ENCODE results near the gene KIAA1549. TPM values are rescaled to one million over a fixed set of nuclear protein-coding genes. Genes with fewer than 3 reads are reported as not detected.

KIAA1549 gene
- total RNA-seq, 1 donor from 2014 or later = 24.4 TPM

- no peak overlapping the region for H3K27ac Mint-ChIP-seq
- DNase-seq (ENCODE audit: extremely low spot score, unreplicated experiment) = no peak
- no peak overlapping the region for H3K4me3 Mint-ChIP-seq
- H3K36me3 Mint-ChIP-seq = peaks cover 41% of the 10 kb centered on the region
- no peak for TF ChIP-seq CTCF (conservative IDR thresholded peaks at IDR 0.05)
- H3K4me1 Mint-ChIP-seq (ENCODE audit: unreplicated experiment) = peaks cover 6% of the 10 kb centered on the region
- no peaks in the 10 kb centered on the region for H3K27me3 Mint-ChIP-seq
- no peaks in the 10 kb centered on the region for H3K9me3 Mint-ChIP-seq
Measured at GRCh38 chr7:138919216-138919615, 62.0 kb downstream of the KIAA1549 start.

- no peak for TF ChIP-seq CTCF (conservative IDR thresholded peaks at IDR 0.05)
- Mint-ChIP-seq H3K27me3 (no peaks in the 10 kb centered on the region), H3K27ac (no peak overlapping the region), H3K4me1 (ENCODE audit: unreplicated experiment) (peaks cover 4% of the 10 kb centered on the region), H3K4me3 (no peak overlapping the region), H3K36me3 (peaks cover 42% of the 10 kb centered on the region), H3K9me3 (no peaks in the 10 kb centered on the region)
- no peak for DNase-seq (ENCODE audit: extremely low spot score, unreplicated experiment)
Measured at GRCh38 chr7:138918756-138919155, 62.4 kb downstream of the KIAA1549 start.

GRCh38 chr7:138918176-138918575 is 63.0 kb downstream of the KIAA1549 start:
- no peak overlapping the region for H3K4me3 Mint-ChIP-seq
- H3K27ac Mint-ChIP-seq = no peak overlapping the region
- no peaks in the 10 kb centered on the region for H3K27me3 Mint-ChIP-seq
- peaks cover 4% of the 10 kb centered on the region for H3K4me1 Mint-ChIP-seq (ENCODE audit: unreplicated experiment)
- peaks cover 42% of the 10 kb centered on the region for H3K36me3 Mint-ChIP-seq
- TF ChIP-seq CTCF (conservative IDR thresholded peaks at IDR 0.05) = no peak
- DNase-seq (ENCODE audit: extremely low spot score, unreplicated experiment) = no peak
- no peaks in the 10 kb centered on the region for H3K9me3 Mint-ChIP-seq

- H3K4me1 Mint-ChIP-seq (ENCODE audit: unreplicated experiment) = peaks cover 4% of the 10 kb centered on the region
- DNase-seq (ENCODE audit: extremely low spot score, unreplicated experiment) = no peak
- H3K27ac Mint-ChIP-seq = no peak overlapping the region
- no peak for TF ChIP-seq CTCF (conservative IDR thresholded peaks at IDR 0.05)
- no peaks in the 10 kb centered on the region for H3K9me3 Mint-ChIP-seq
- H3K4me3 Mint-ChIP-seq = no peak overlapping the region
- peaks cover 42% of the 10 kb centered on the region for H3K36me3 Mint-ChIP-seq
- no peaks in the 10 kb centered on the region for H3K27me3 Mint-ChIP-seq
Measured at GRCh38 chr7:138917771-138918170, 63.4 kb downstream of the KIAA1549 start.

GRCh38 chr7:138916731-138917130 is 64.5 kb downstream of the KIAA1549 start:
- no peaks in the 10 kb centered on the region for H3K9me3 Mint-ChIP-seq
- H3K4me1 Mint-ChIP-seq (ENCODE audit: unreplicated experiment) = peaks cover 4% of the 10 kb centered on the region
- H3K4me3 Mint-ChIP-seq = no peak overlapping the region
- H3K27me3 Mint-ChIP-seq = no peaks in the 10 kb centered on the region
- H3K27ac Mint-ChIP-seq = no peak overlapping the region
- DNase-seq (ENCODE audit: extremely low spot score, unreplicated experiment) = no peak
- peaks cover 42% of the 10 kb centered on the region for H3K36me3 Mint-ChIP-seq
- TF ChIP-seq CTCF (conservative IDR thresholded peaks at IDR 0.05) = no peak

GRCh38 chr7:138916275-138916674 is 64.9 kb downstream of the KIAA1549 start:
- H3K36me3 Mint-ChIP-seq = peaks cover 42% of the 10 kb centered on the region
- no peak overlapping the region for H3K27ac Mint-ChIP-seq
- DNase-seq (ENCODE audit: extremely low spot score, unreplicated experiment) = no peak
- TF ChIP-seq CTCF (conservative IDR thresholded peaks at IDR 0.05) = no peak
- no peaks in the 10 kb centered on the region for H3K9me3 Mint-ChIP-seq
- peaks cover 4% of the 10 kb centered on the region for H3K4me1 Mint-ChIP-seq (ENCODE audit: unreplicated experiment)
- H3K4me3 Mint-ChIP-seq = no peak overlapping the region
- no peaks in the 10 kb centered on the region for H3K27me3 Mint-ChIP-seq

Measured in type B pancreatic cell (in vitro differentiated cells).